GM23248 (cell line): ENCODE results near the gene TMEM145. TPM values are rescaled to one million over a fixed set of nuclear protein-coding genes. Genes with fewer than 3 reads are reported as not detected.
A peak's percentile ranks its signal among the peaks of the same experiment; 100 is the strongest.

Experiments
- DNase-seq: peaks from one replicate; pipeline ENCODE4 v3.0.0-alpha.2; 2015
- H2AFZ ChIP-seq: fragments of 200-600 bp; sonication (generic); 2 replicates; pipeline ENCODE4 v1.6.1; 2016; ENCODE audit warnings: antibody characterized with exemption
- H3F3A ChIP-seq: fragments of 200-600 bp; sonication (generic); 2 replicates; pipeline ENCODE4 v1.6.1; 2016; ENCODE audit warnings: mild to moderate bottlenecking, antibody characterized with exemption, mixed run types; ENCODE audit not compliant: insufficient read depth
- H3K27ac ChIP-seq: fragments of 200-600 bp; sonication (generic); 2 replicates; pipeline ENCODE4 v1.5.1; 2016; ENCODE audit warnings: mild to moderate bottlenecking
- H3K27me3 ChIP-seq: fragments of 200-600 bp; sonication (generic); replicated peaks from 2 replicates; pipeline ENCODE4 v1.6.1; 2016; ENCODE audit warnings: mild to moderate bottlenecking; ENCODE audit not compliant: insufficient read depth
- H3K36me3 ChIP-seq: fragments of 200-600 bp; sonication (generic); 2 replicates; pipeline ENCODE4 v1.6.1; 2016; ENCODE audit warnings: low read depth, mild to moderate bottlenecking
- H3K4me1 ChIP-seq: fragments of 200-600 bp; sonication (generic); 2 replicates; pipeline ENCODE4 v1.6.1; 2016; ENCODE audit warnings: mild to moderate bottlenecking; ENCODE audit not compliant: insufficient read depth
- H3K4me2 ChIP-seq: fragments of 200-600 bp; sonication (generic); one replicate; pipeline ENCODE4 v1.6.1; 2016; ENCODE audit warnings: mild to moderate bottlenecking; ENCODE audit not compliant: unreplicated experiment
- H3K4me3 ChIP-seq: fragments of 200-600 bp; sonication (generic); 2 replicates; pipeline ENCODE4 v1.5.1; 2016; ENCODE audit warnings: mild to moderate bottlenecking
- H3K79me2 ChIP-seq: fragments of 200-600 bp; sonication (generic); 2 replicates; pipeline ENCODE4 v1.6.1; 2016; ENCODE audit warnings: mild to moderate bottlenecking; ENCODE audit not compliant: insufficient read depth
- H3K9ac ChIP-seq: fragments of 200-600 bp; sonication (generic); 2 replicates; pipeline ENCODE4 v1.6.1; 2016; ENCODE audit warnings: mild to moderate bottlenecking
- H3K9me2 ChIP-seq: fragments of 200-600 bp; sonication (generic); 2 replicates; pipeline ENCODE4 v1.6.1; 2016; ENCODE audit warnings: mixed run types, mild to moderate bottlenecking, moderate library complexity; ENCODE audit not compliant: insufficient read depth
- H3K9me3 ChIP-seq: fragments of 200-600 bp; sonication (generic); one replicate; pipeline ENCODE4 v1.6.1; 2017; ENCODE audit warnings: low read depth
- H4K20me1 ChIP-seq: fragments of 200-600 bp; sonication (generic); 2 replicates; pipeline ENCODE4 v1.6.0; 2016; ENCODE audit not compliant: insufficient read depth
- EZH2 ChIP-seq: fragments of 200-600 bp; sonication (generic); IDR thresholded peaks from 2 replicates; pipeline ENCODE4 v1.6.1; 2018; ENCODE audit warnings: antibody characterized with exemption, mild to moderate bottlenecking; ENCODE audit not compliant: insufficient read depth, poor library complexity, severe bottlenecking
- EZH2phosphoT487 ChIP-seq: fragments of 200-600 bp; sonication (generic); IDR thresholded peaks from 2 replicates; pipeline ENCODE4 v1.6.1; 2018; ENCODE audit warnings: antibody characterized with exemption, moderate library complexity, mild to moderate bottlenecking, low read depth; ENCODE audit not compliant: insufficient read depth
- WGBS, 2 experiments: methylation state at CpG; one replicate each; pipeline ENCODE4 v1.1.6; 2015 to 2017; ENCODE audit warnings: low lambda C conversion rate in 2 of 2, low coverage in 1 of 2; ENCODE audit errors: missing lambda C conversion rate in 2 of 2; 5-methylcytosine and 5-hydroxymethylcytosine counted together
- in situ Hi-C: fragments of 300-500 bp; cut with MboI; formaldehyde crosslinking; loops from 2 replicates; pipeline ENCODE4 v1.15.0; 2020
- polyA plus RNA-seq: library from polyadenylated mRNA; unstranded; fragments of >200 nt; fragmentation: Nextera tagmentation; extraction: Ambion mirVana; gene quantifications from 2 replicates; pipeline ENCODE4 v1.2.1, GENCODE V29; 2016
- total RNA-seq: library from RNA; depleted of rRNA; stranded (reverse); fragments of >200 nt; shearing (Covaris generic); gene quantifications from 2 replicates; pipeline ENCODE4 v1.2.3, GENCODE V29; 2014

Gene TMEM145
- total and polyA plus RNA-seq, 2 experiments from 2014 or later, result not detected

DNA sequence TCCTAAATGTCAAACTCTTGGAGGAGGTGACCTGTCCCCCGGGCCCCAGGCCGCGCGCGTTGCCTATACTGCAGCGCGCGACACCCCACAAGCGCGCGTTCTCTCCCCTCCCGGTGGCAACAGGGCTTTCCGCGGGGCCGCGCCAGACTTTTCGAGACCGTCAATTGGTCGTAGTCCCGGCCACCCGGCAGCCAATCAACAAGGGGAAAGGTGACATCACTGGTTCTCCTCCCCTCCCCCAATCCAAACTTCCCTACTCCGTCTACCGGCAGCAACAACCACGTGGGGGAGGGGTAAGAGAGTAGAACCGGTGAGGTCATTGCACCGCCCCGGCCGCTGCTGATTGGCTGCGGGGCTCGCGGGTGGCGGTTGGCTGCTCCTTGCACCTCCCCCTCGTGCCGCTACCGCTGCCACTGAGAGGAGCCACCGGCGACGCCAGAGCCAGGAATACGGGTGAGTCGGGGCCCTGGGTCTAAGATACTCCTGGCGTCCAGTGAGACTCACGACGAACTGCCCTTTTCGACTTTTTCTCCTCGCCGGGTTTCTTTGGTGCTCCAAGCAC is 44.9 kb upstream of the TMEM145 start:
- no peaks in the 10 kb centered on the region for H3K9me3 ChIP-seq
- peaks cover 6% of the 10 kb centered on the region for H3K4me1 ChIP-seq
- peak overlapping the region; percentile 94 for H3K9ac ChIP-seq
- no peaks in the 10 kb centered on the region for H3K36me3 ChIP-seq
- no peak for TF ChIP-seq EZH2
- no peak for TF ChIP-seq EZH2phosphoT487
- H3K27ac ChIP-seq, result peak overlapping the region; percentile 95
- H2AFZ ChIP-seq, result peak overlapping the region; percentile 95
- no peaks in the 10 kb centered on the region for H3K27me3 ChIP-seq
- H4K20me1 ChIP-seq, result no peaks in the 10 kb centered on the region
- in situ Hi-C loops, result no loop called here
- peaks cover 17% of the 10 kb centered on the region for H3F3A ChIP-seq
- H3K79me2 ChIP-seq, result peaks cover 32% of the 10 kb centered on the region
- 0 to 2% methylated on average over 38 to 46 of the region's 46 CpGs for WGBS, 2 experiments
- peak overlapping the region; percentile 93 for H3K4me2 ChIP-seq
- peak; percentile 100 for DNase-seq
- H3K4me3 ChIP-seq, result peak overlapping the region; percentile 90
- H3K9me2 ChIP-seq, result no peaks in the 10 kb centered on the region

GRCh38 chr19:42268704-42269477 is 44.2 kb upstream of the TMEM145 start, which contains the start of gene CIC:
CIC (plus strand) TSS chr19:42269252; CDS start chr19:42271784, 2,532 bp downstream.
- 1 to 2% methylated on average over 36 to 52 of the region's 52 CpGs for WGBS, 2 experiments
- no peaks in the 10 kb centered on the region for H3K36me3 ChIP-seq
- no peaks in the 10 kb centered on the region for H3K9me2 ChIP-seq
- H3K9ac ChIP-seq, result peak within 1 kb of the TSS; percentile 96
- H2AFZ ChIP-seq, result peak within 1 kb of the TSS; percentile 95
- no peak for TF ChIP-seq EZH2phosphoT487
- TF ChIP-seq EZH2, result no peak
- peak; percentile 100 for DNase-seq
- peak within 1 kb of the TSS; percentile 95 for H3K4me2 ChIP-seq
- H3K27me3 ChIP-seq, result no peaks in the 10 kb centered on the region
- in situ Hi-C loops, result no loop called here
- peak within 1 kb of the TSS; percentile 90 for H3K4me3 ChIP-seq
- H3K4me1 ChIP-seq, result peaks cover 6% of the 10 kb centered on the region
- peaks cover 39% of the 10 kb centered on the region for H3K79me2 ChIP-seq
- no peaks in the 10 kb centered on the region for H3K9me3 ChIP-seq
- peak within 1 kb of the TSS; percentile 99 for H3K27ac ChIP-seq
- H4K20me1 ChIP-seq, result no peaks in the 10 kb centered on the region
- H3F3A ChIP-seq, result peaks cover 17% of the 10 kb centered on the region

DNA sequence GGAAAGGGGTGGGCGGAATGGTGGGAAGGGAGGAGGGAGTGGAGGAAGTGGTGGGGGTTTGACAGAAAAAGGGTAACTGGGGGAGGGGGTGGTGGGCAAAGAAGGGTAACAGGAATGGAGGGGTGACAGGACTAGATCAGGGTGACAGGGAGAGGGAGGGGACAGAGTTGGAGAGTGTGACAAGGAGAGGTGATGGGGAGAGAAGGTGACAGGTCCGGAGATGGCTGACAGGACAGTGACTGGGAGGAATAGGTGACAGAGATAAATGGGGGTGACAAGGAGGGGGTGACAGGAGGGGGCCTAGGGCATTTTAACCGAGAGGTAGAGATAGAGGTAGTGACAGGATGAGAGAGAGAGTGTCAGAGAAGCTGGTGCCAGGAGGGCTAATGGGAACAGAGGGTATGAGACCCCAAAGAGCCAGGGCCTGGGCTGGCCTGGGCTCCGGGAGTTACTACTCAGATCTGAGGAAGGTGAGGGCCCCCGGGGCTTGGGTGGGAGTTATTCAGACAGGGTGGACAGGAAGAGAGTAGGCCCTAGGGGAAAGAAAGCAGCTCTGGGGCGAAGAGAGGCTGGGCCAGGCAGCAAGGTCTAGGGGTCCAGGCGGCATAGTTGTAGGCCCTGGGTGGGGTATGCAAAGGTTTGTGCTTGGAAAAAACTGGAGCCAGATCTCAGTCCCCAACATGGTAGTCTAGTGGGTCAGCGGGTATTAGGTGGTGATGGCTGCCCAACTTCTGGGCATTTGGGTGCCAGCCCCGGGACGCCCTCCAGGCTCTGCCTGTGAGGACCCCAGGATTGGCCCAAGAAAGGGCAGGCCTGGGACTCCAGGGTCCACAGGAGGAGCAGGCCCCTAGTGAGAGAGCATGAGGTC is 43.4 kb upstream of the TMEM145 start:
- no peaks in the 10 kb centered on the region for H4K20me1 ChIP-seq
- H3K9me2 ChIP-seq, result no peaks in the 10 kb centered on the region
- H3K4me1 ChIP-seq, result peaks cover 6% of the 10 kb centered on the region
- peak overlapping the region; percentile 99 for H3K27ac ChIP-seq
- DNase-seq, result peak; percentile 52
- H2AFZ ChIP-seq, result no peak overlapping the region
- WGBS, 2 experiments, result 0 to 2% methylated on average over 7 to 10 of the region's 10 CpGs
- peak overlapping the region; percentile 83 for H3K4me3 ChIP-seq
- peaks cover 17% of the 10 kb centered on the region for H3F3A ChIP-seq
- in situ Hi-C loops, result no loop called here
- peaks cover 47% of the 10 kb centered on the region for H3K79me2 ChIP-seq
- no peaks in the 10 kb centered on the region for H3K9me3 ChIP-seq
- TF ChIP-seq EZH2phosphoT487 (no peak), EZH2 (no peak)
- H3K9ac ChIP-seq, result peak overlapping the region; percentile 96
- H3K4me2 ChIP-seq, result peak overlapping the region; percentile 95
- no peaks in the 10 kb centered on the region for H3K27me3 ChIP-seq
- no peaks in the 10 kb centered on the region for H3K36me3 ChIP-seq

DNA sequence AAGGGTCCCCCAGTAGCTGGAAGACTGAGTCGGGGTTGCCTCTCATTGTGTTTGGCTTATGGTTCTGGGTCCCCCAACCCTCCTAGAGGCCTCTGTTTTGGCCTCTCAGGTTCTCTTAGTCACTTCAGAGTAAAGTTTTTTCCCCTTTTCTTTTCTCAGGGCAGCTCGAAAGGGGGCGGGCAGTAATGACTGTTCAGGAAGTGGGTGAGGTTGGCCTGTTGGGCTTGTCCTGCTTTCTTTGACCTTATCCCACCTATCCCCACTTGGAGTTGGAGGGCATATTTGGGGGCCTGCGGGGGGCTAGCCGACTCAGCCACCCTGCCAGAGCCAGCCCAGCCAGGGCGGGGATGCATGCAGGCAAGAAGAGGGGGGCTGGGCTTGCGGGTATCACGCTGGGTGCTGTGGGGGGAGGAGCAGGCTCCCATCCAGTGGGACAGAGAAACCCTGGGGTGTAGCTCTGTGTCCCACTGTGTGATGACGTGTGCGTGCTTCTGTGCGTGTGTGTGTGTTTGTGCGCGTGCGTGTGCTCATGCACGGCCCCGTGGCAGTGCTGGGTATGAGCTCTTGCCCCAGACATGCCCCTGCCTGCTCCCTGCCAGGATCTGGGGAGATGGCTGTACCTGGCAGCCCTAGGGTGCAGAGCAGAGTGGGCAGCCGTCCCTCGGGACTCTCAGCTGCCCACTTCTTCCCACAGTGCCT is 42.6 kb upstream of the TMEM145 start:
- in situ Hi-C loops, result no loop called here
- Histone ChIP-seq H3F3A (peaks cover 17% of the 10 kb centered on the region), H3K4me1 (peaks cover 6% of the 10 kb centered on the region), H4K20me1 (no peaks in the 10 kb centered on the region), H3K79me2 (peaks cover 55% of the 10 kb centered on the region), H3K9me2 (no peaks in the 10 kb centered on the region), H3K9me3 (no peaks in the 10 kb centered on the region), H2AFZ (0 out of 2 replicates have a peak overlapping the region, but pooled peaks have one; percentile 29), H3K4me3 (peak overlapping the region; percentile 83), H3K36me3 (no peaks in the 10 kb centered on the region), H3K4me2 (peak overlapping the region; percentile 95), H3K27ac (peak overlapping the region; percentile 99), H3K27me3 (no peaks in the 10 kb centered on the region), H3K9ac (peak overlapping the region; percentile 96)
- 1% methylated on average over 16 to 18 of the region's 18 CpGs for WGBS, 2 experiments
- TF ChIP-seq EZH2 (no peak), EZH2phosphoT487 (no peak)
- peak; percentile 94 for DNase-seq
